HG03045 (cell line): Measurements from ENCODE around the gene SLC30A3.
"Not testable (repeated sequence)": the region's sequence is repeated elsewhere in the genome, so short reads cannot be mapped to it uniquely, and the experiment has no call there.

Experiments used
- ATAC-seq: cut with Tn5 transposase; IDR thresholded peaks from one replicate; pipeline ENCODE4 v1.9.1; 2021; ENCODE audit warnings: mild to moderate bottlenecking, moderate library complexity; ENCODE audit not compliant: unreplicated experiment

Gene SLC30A3

GRCh38 chr2:27285481-27285880 lies 22.6 kb upstream of the SLC30A3 start:
- no peak for ATAC-seq

GRCh38 chr2:27284996-27285395 lies 22.1 kb upstream of the SLC30A3 start:
- no peak for ATAC-seq

- no peak for ATAC-seq
Measured at GRCh38 chr2:27282892-27283291, 20.0 kb upstream of the SLC30A3 start.

- ATAC-seq, result no peak
Measured at GRCh38 chr2:27281855-27282559, 19.2 kb upstream of the SLC30A3 start, which contains the start of gene TRIM54. Gene TRIM54, plus strand, starts transcription at chr2:27282429. Its CDS starts 303 bp downstream, at chr2:27282732.

- no peak for ATAC-seq
Measured at GRCh38 chr2:27281442-27281841, 18.6 kb upstream of the SLC30A3 start.

- ATAC-seq, result no peak
Measured at GRCh38 chr2:27280826-27281225, 18.0 kb upstream of the SLC30A3 start.

GRCh38 chr2:27278010-27278409 lies 15.2 kb upstream of the SLC30A3 start:
- ATAC-seq, result no peak

- no peak for ATAC-seq
Measured at GRCh38 chr2:27275211-27276150, 12.6 kb upstream of the SLC30A3 start, which contains the start of gene DNAJC5G. Gene DNAJC5G, plus strand, starts transcription at chr2:27275433. Its CDS starts 1,296 bp downstream, at chr2:27276729.

- ATAC-seq, result not testable (repeated sequence)
Measured at GRCh38 chr2:27272537-27273522, 10.0 kb upstream of the SLC30A3 start.

- no peak for ATAC-seq
Measured at GRCh38 chr2:27271631-27272340, 8.9 kb upstream of the SLC30A3 start.

- no peak for ATAC-seq
Measured at GRCh38 chr2:27270670-27271069, 7.8 kb upstream of the SLC30A3 start.

GRCh38 chr2:27270131-27270530 lies 7.3 kb upstream of the SLC30A3 start:
- ATAC-seq, result no peak

GRCh38 chr2:27268296-27268695 lies 5.4 kb upstream of the SLC30A3 start:
- ATAC-seq, result not testable (repeated sequence)

- no peak for ATAC-seq
Measured at GRCh38 chr2:27265536-27265870, 2.7 kb upstream of the SLC30A3 start.

GRCh38 chr2:27264753-27265535 lies 2.1 kb upstream of the SLC30A3 start:
- ATAC-seq, result no peak

- ATAC-seq, result no peak
Measured at GRCh38 chr2:27264253-27264752, 1.5 kb upstream of the SLC30A3 start.

- ATAC-seq, result no peak
Measured at GRCh38 chr2:27263287-27264252, 723 bp upstream of the SLC30A3 start.

GRCh38 chr2:27261926-27262298 lies 935 bp downstream of the SLC30A3 start:
- no peak for ATAC-seq
